Endodermal cell (in vitro differentiated cells): ENCODE measurements around the gene P2RX5. TPM values are rescaled to one million over a fixed set of nuclear protein-coding genes. Genes with fewer than 3 reads are reported as not detected.
A peak's percentile ranks its signal among the peaks of the same experiment; 100 is the strongest.

Source experiments
- DNase-seq: peaks from one replicate; pipeline ENCODE4 v3.0.0-alpha.2; 2017
- H3K27ac ChIP-seq: 2 replicates; pipeline ENCODE4 v1.5.1; 2013; ENCODE audit warnings: mild to moderate bottlenecking, low read depth, low read length, moderate library complexity
- H3K27me3 ChIP-seq: 2 replicates; pipeline ENCODE4 v1.6.1; 2013; ENCODE audit warnings: mild to moderate bottlenecking, low read length, moderate library complexity; ENCODE audit not compliant: insufficient read depth, control insufficient read depth, poor library complexity, severe bottlenecking
- H3K36me3 ChIP-seq: 2 replicates; pipeline ENCODE4 v1.7.0; 2013; ENCODE audit warnings: mild to moderate bottlenecking, low read length, moderate library complexity; ENCODE audit not compliant: control insufficient read depth, insufficient read depth
- H3K4me1 ChIP-seq: one replicate; pipeline ENCODE4 v1.7.0; 2013; ENCODE audit warnings: low read length; ENCODE audit not compliant: control insufficient read depth, insufficient read depth
- H3K4me3 ChIP-seq: 2 replicates; pipeline ENCODE4 v1.5.1; 2013; ENCODE audit warnings: mild to moderate bottlenecking, low read length, moderate library complexity
- H3K9ac ChIP-seq: 2 replicates; pipeline ENCODE4 v1.6.1; 2013; ENCODE audit warnings: mild to moderate bottlenecking, low read length, moderate library complexity; ENCODE audit not compliant: poor library complexity, severe bottlenecking; ENCODE audit errors: extremely low read depth
- H3K9me3 ChIP-seq: 2 replicates; pipeline ENCODE4 v1.6.1; 2013; ENCODE audit warnings: mild to moderate bottlenecking, low read length, moderate library complexity; ENCODE audit not compliant: control insufficient read depth
- H3K27ac Mint-ChIP-seq: 2 replicates; pipeline ENCODE4 v1.8.0; 2020; ENCODE audit warnings: mixed read lengths
- H3K27me3 Mint-ChIP-seq: 2 replicates; pipeline ENCODE4 v1.8.0; 2021; ENCODE audit warnings: mild to moderate bottlenecking, mixed read lengths; ENCODE audit not compliant: insufficient read depth
- H3K36me3 Mint-ChIP-seq: 2 replicates; pipeline ENCODE4 v1.8.0; 2020; ENCODE audit warnings: low read depth, mixed read lengths
- H3K4me1 Mint-ChIP-seq: 2 replicates; pipeline ENCODE4 v1.8.0; 2020; ENCODE audit warnings: mixed read lengths
- H3K4me3 Mint-ChIP-seq: 2 replicates; pipeline ENCODE4 v1.8.0; 2020; ENCODE audit warnings: mild to moderate bottlenecking, moderate library complexity, mixed read lengths
- H3K9me3 Mint-ChIP-seq: 2 replicates; pipeline ENCODE4 v1.8.0; 2020; ENCODE audit warnings: mild to moderate bottlenecking, mixed read lengths
- CTCF ChIP-seq: fragments of 200-600 bp; sonication (generic); conservative IDR thresholded peaks from 2 replicates; pipeline ENCODE4 v1.5.0; 2021; ENCODE audit warnings: antibody characterized with exemption, mild to moderate bottlenecking
- WGBS, 2 experiments: methylation state at CpG; one replicate each; pipeline versions ENCODE4 v1.1.5 to v1.1.7; 2013; ENCODE audit warnings: missing lambda C conversion rate in 2 of 2, mixed read lengths in 1 of 2; ENCODE audit not compliant: insufficient coverage in 1 of 2, insufficient read length in 1 of 2; 5-methylcytosine and 5-hydroxymethylcytosine counted together
- total RNA-seq, 2 donors: library from RNA; stranded (reverse); fragmentation: NEBNext Ultra II Directional in 1 of 2; extraction: Animal tissue kit (Norgen Biotek cat#: 25700) in 1 of 2; gene quantifications; 2 replicates in 1 of 2; 3 replicates in 1 of 2; pipeline ENCODE4 v1.2.1, GENCODE V29; 2021

P2RX5 gene
- total RNA-seq, 2 donors from 2014 or later = 0.46 to 0.57 TPM

GRCh38 chr17:3668279-3669084 is 27.5 kb downstream of the P2RX5 start, which contains the start of the genes EMC6 and TAX1BP3:
Gene EMC6, plus strand, starts transcription at chr17:3668812. Its CDS starts 335 bp downstream, at chr17:3669147.
Gene TAX1BP3, minus strand, starts transcription at chr17:3668578. Its CDS starts 52 bp downstream, at chr17:3668526.
- no peaks in the 10 kb centered on the region for H3K27me3 ChIP-seq
- WGBS, 2 experiments = 0% methylated on average over 43 to 89 of the region's 89 CpGs
- no peaks in the 10 kb centered on the region for H3K4me1 ChIP-seq
- peaks cover 33% of the 10 kb centered on the region for H3K36me3 ChIP-seq
- H3K27ac ChIP-seq = peak within 1 kb of the TSS; percentile 98
- Mint-ChIP-seq H3K27me3 (no peaks in the 10 kb centered on the region), H3K9me3 (no peaks in the 10 kb centered on the region), H3K36me3 (peaks cover 16% of the 10 kb centered on the region), H3K4me1 (peaks cover 19% of the 10 kb centered on the region), H3K27ac (peak within 1 kb of the TSS; percentile 95), H3K4me3 (peak within 1 kb of the TSS; percentile 81)
- H3K4me3 ChIP-seq = peak within 1 kb of the TSS; percentile 97
- no peak for TF ChIP-seq CTCF
- H3K9ac ChIP-seq = peak within 1 kb of the TSS; percentile 90
- DNase-seq = peak; percentile 100
- no peaks in the 10 kb centered on the region for H3K9me3 ChIP-seq

- H3K4me1 Mint-ChIP-seq = peaks cover 19% of the 10 kb centered on the region
- no peaks in the 10 kb centered on the region for H3K9me3 Mint-ChIP-seq
- peak overlapping the region; percentile 98 for H3K27ac ChIP-seq
- peak; percentile 92 for DNase-seq
- 6 to 10% methylated on average over 16 to 39 of the region's 39 CpGs for WGBS, 2 experiments
- H3K36me3 Mint-ChIP-seq = peaks cover 18% of the 10 kb centered on the region
- H3K4me3 Mint-ChIP-seq = peak overlapping the region; percentile 81
- TF ChIP-seq CTCF = no peak
- H3K9ac ChIP-seq = peak overlapping the region; percentile 90
- H3K36me3 ChIP-seq = peaks cover 41% of the 10 kb centered on the region
- no peaks in the 10 kb centered on the region for H3K4me1 ChIP-seq
- no peaks in the 10 kb centered on the region for H3K27me3 ChIP-seq
- no peaks in the 10 kb centered on the region for H3K9me3 ChIP-seq
- H3K4me3 ChIP-seq = peak overlapping the region; percentile 90
- no peaks in the 10 kb centered on the region for H3K27me3 Mint-ChIP-seq
- H3K27ac Mint-ChIP-seq = peak overlapping the region; percentile 95
Measured at GRCh38 chr17:3667366-3668278, 28.3 kb downstream of the P2RX5 start.

- H3K27me3 ChIP-seq = no peaks in the 10 kb centered on the region
- Mint-ChIP-seq H3K4me1 (peaks cover 19% of the 10 kb centered on the region), H3K36me3 (peaks cover 21% of the 10 kb centered on the region), H3K9me3 (no peaks in the 10 kb centered on the region), H3K27me3 (no peaks in the 10 kb centered on the region), H3K27ac (no peak overlapping the region), H3K4me3 (peak overlapping the region; percentile 81)
- no peak overlapping the region for H3K9ac ChIP-seq
- WGBS, 2 experiments = 94 to 100% methylated on average over 2 to 6 of the region's 6 CpGs
- H3K9me3 ChIP-seq = no peaks in the 10 kb centered on the region
- H3K36me3 ChIP-seq = peaks cover 42% of the 10 kb centered on the region
- DNase-seq = peak; percentile 49
- TF ChIP-seq CTCF = no peak
- no peaks in the 10 kb centered on the region for H3K4me1 ChIP-seq
- H3K27ac ChIP-seq = no peak overlapping the region
- H3K4me3 ChIP-seq = peak overlapping the region; percentile 90
Measured at GRCh38 chr17:3666516-3666915, 29.4 kb downstream of the P2RX5 start.
